ENCODE results near the gene ATP9B.

GRCh38 chr18:79373736-79374135 is 304.5 kb downstream of the ATP9B start:
- no peak for TF ChIP-seq CTCF (conservative IDR thresholded peaks at IDR 0.05)
- no peak for TF ChIP-seq EZH2 (IDR thresholded peaks at IDR 0.05; ENCODE audit: low read depth)

Measured in PC-9 (cell line).